ENCODE data around the gene TCP11L1.
A peak's percentile ranks its signal among the peaks of the same experiment; 100 is the strongest.

TCP11L1 gene, protein sequence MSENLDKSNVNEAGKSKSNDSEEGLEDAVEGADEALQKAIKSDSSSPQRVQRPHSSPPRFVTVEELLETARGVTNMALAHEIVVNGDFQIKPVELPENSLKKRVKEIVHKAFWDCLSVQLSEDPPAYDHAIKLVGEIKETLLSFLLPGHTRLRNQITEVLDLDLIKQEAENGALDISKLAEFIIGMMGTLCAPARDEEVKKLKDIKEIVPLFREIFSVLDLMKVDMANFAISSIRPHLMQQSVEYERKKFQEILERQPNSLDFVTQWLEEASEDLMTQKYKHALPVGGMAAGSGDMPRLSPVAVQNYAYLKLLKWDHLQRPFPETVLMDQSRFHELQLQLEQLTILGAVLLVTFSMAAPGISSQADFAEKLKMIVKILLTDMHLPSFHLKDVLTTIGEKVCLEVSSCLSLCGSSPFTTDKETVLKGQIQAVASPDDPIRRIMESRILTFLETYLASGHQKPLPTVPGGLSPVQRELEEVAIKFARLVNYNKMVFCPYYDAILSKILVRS

DNA sequence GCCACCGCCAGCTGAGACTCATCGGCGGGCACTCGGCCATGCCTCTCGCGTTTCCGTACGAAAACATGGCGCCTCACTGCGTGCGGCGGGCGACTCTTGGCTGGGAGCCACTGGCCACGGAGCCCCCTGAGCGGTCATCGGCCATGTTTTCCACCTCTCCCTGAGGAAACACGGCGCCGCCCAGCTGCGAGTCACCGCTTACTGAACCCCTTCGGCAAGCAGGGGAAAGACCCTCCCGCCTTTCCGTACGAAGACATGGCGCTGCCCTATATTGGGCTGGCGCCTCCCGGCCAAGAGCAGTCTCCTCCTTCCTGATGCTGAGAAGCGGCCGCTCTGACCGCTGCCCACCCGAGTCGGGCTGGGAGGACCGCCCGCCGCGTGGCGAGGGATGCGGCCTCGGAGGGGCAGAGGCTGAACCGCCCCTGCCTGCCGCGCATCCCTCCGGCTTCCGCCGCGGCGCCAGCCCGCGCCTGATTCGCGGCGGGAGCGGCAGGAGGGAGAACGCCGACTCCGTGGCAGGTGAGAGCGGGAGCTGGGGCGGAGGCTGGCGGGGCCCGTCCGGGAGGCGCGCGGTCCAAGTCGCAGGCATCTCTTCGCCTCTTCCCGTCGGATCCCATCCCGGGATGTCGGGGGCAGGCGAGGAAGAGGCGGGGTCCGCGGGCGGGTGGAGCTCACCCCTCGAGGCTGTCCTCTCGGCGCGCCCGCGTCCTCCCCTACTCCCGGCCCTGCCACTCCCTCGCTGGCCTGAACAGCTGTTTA is at the start of gene TCP11L1:
TSS of gene TCP11L1 (plus strand) at position 299 of the 759 bp plus-strand sequence. CDS start 4,202 bp downstream, outside the sequence.
- DNase-seq (ENCODE audit: low read depth in 3 of 3, low spot score in 1 of 3): peak; percentile 35 to 66 (median 63)

GRCh38 chr11:32990481-32990880 is 48.9 kb upstream of the TCP11L1 start:
- DNase-seq (ENCODE audit: low read depth in 3 of 3, low spot score in 1 of 3): no peak

DNA sequence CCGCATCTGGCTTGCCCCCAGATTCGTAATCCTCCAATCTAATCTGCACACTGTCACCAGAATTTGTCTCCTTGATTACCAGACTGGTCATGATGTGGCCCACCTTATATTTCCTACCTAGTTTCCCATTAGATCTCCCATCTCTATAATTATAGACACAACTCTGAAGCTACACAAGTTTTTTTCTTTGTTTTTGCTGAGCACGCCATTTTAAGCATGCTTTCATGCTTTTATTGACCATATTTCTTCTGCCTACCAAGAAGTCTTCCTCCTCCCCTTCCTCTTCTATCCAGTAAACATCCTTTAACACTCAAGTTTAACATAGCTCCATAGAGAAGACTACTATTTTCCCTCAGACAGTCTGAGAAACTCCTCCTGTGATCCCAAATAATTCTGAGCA is 47.9 kb upstream of the TCP11L1 start:
- no peak for DNase-seq (ENCODE audit: low read depth in 3 of 3, low spot score in 1 of 3)

- no peak for DNase-seq (ENCODE audit: low read depth in 3 of 3, low spot score in 1 of 3)
Measured at GRCh38 chr11:32991898-32992297, 47.5 kb upstream of the TCP11L1 start.

DNA sequence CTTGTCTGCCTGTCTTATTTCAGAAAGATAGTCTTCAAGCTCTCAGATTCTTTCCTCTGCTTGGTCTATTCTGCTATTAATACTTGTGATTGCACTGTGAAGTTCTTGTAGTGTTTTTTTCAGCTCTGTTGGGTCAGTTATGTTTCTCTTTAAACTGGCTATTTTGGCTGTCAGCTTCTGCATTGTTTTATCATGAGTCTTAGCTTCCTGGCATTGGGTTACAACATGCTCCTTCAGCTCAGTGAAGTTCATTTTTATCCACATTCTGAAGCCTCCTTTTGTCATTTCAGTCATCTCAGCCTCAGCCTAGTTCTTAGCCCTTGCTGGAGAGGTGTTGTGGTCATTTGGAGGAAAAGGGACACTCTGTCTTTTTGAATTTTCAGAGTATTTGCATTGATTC is 39.2 kb upstream of the TCP11L1 start:
- no peak for DNase-seq (ENCODE audit: low read depth in 3 of 3, low spot score in 1 of 3)

- DNase-seq (ENCODE audit: low read depth in 3 of 3, low spot score in 1 of 3): no peak
Measured at GRCh38 chr11:33001281-33001680, 38.1 kb upstream of the TCP11L1 start.

DNA sequence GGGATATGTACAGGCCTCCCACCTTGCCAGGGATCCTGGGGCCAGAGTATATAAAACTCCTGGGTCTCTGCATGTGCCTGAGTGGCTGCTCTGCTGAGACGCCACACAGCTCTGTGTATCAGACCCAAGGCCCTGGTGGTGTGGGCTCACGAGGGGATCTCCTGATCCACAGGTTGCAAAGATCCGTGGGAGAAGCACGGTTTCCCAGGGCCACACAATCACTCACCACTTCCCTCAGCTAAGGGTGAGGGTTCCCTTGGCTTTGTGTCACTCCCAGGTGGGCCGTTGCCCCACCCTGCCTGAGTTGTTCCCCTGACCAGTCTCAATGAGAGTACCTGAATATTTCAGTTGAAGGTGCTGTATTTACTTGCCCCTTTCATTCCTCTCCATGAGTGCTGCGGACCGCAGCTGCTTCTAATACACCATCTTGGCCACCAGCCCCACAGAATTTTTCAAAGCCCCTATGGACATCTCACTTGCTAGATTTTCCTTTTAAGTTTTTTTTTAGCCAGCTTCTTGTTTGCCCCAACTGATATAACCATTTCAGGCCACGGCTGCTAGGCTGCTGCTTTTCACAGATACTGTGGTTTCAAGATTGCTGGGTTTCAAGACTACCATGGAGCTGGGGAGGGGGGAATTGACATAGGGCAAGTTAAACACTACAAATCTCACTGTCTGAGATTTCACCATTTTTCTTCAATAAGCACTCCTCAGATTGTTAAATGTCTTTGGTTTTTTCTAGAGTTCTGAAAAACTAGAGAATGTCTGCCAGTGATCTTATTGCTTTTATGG is 37.4 kb upstream of the TCP11L1 start:
- DNase-seq (ENCODE audit: low read depth in 3 of 3, low spot score in 1 of 3): no peak

DNA sequence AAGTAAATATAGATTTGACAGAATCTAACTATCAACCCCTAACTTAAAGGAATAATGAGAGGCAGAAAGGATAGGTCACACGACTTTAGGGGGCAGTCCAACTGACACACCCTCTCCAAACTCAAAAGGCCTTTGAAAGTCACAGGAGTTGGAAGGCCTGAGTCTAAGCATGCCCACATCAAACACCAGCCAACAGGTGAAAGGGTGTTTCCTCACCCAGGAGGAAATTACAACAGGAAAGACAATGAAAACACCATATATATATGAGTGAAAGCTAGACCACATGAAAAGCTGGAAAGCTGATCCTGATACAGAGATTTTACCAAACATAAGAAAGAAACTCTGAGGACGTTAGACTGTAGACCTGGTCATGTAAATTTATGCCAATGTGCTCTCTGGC is 34.2 kb upstream of the TCP11L1 start:
- no peak for DNase-seq (ENCODE audit: low read depth in 3 of 3, low spot score in 1 of 3)

DNA sequence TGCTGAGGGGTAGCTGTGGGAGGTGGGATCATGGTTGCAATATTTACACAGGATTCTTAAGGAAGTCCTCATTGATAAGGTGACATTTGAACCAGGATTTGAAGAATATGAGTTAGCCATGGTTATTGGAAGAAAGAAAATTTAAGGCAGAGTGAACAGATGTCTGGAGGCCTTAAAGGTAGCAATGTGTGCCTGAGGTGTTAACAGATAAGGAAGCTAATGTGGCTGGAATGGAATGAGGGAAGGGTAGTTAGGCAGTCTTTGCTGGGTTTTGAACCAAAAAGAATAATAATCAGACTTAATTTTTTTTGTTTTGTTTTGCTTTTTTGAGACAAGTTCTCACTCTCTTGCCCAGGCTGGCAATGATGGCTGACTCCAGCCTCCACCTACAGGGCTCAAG is 33.4 kb upstream of the TCP11L1 start:
- DNase-seq (ENCODE audit: low read depth in 3 of 3, low spot score in 1 of 3): no peak

- no peak for DNase-seq (ENCODE audit: low read depth in 3 of 3, low spot score in 1 of 3)
Measured at GRCh38 chr11:33013755-33014154, 25.6 kb upstream of the TCP11L1 start.

- peak in 2 of 3 donors; percentile 54 to 76 for DNase-seq (ENCODE audit: low read depth in 3 of 3, low spot score in 1 of 3)
Measured at GRCh38 chr11:33015621-33016551, 23.5 kb upstream of the TCP11L1 start, which contains the start of gene DEPDC7. Gene DEPDC7, plus strand, starts transcription at chr11:33015878. Its CDS starts 78 bp downstream, at chr11:33015956.

DNA sequence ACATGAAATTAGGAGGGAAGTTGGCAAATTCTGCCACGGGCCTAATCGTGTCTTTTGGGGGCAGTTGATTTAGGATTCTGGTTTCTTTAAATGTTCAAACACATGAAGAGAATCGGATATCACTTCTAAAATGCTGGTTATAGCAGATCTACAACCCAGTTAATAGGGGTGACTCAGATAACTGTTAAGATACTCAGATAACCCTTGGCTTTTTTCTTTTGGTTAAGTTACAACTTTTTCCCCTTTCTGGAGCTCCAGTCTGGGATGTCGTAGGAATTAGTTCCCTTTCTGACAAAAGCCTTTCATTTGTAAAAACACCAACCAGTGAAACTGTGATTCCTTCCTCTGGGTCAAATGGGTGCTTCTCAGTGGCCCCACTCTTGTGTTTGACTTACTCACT is 22.7 kb upstream of the TCP11L1 start:
- no peak for DNase-seq (ENCODE audit: low read depth in 3 of 3, low spot score in 1 of 3)

- no peak for DNase-seq (ENCODE audit: low read depth in 3 of 3, low spot score in 1 of 3)
Measured at GRCh38 chr11:33017478-33017877, 21.9 kb upstream of the TCP11L1 start.

GRCh38 chr11:33017965-33018364 is 21.4 kb upstream of the TCP11L1 start:
- DNase-seq (ENCODE audit: low read depth in 3 of 3, low spot score in 1 of 3): no peak

GRCh38 chr11:33018840-33019239 is 20.5 kb upstream of the TCP11L1 start:
- no peak for DNase-seq (ENCODE audit: low read depth in 3 of 3, low spot score in 1 of 3)

DNA sequence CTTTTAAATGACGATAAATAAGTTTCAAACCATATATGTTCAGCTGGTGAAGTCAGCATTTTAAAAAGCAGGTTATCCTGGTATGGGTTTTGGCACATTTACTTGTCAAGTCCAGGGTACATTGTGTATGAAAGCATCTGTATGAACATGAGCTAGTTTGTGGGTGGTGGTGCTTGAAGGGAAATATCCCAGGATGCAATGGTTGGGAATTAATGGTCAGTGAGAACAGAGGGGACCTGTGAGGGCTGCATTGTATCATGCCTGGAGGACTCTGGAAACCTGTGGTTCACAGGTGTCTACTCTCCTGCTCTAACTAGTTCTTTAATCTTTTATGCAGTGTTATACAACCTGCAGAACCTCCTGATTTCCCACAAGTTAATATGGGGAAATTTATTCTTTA is 17.9 kb upstream of the TCP11L1 start:
- no peak for DNase-seq (ENCODE audit: low read depth in 3 of 3, low spot score in 1 of 3)

- no peak for DNase-seq (ENCODE audit: low read depth in 3 of 3, low spot score in 1 of 3)
Measured at GRCh38 chr11:33021937-33022336, 17.4 kb upstream of the TCP11L1 start.

GRCh38 chr11:33025339-33025722 is 14.0 kb upstream of the TCP11L1 start:
- no peak for DNase-seq (ENCODE audit: low read depth in 3 of 3, low spot score in 1 of 3)

DNA sequence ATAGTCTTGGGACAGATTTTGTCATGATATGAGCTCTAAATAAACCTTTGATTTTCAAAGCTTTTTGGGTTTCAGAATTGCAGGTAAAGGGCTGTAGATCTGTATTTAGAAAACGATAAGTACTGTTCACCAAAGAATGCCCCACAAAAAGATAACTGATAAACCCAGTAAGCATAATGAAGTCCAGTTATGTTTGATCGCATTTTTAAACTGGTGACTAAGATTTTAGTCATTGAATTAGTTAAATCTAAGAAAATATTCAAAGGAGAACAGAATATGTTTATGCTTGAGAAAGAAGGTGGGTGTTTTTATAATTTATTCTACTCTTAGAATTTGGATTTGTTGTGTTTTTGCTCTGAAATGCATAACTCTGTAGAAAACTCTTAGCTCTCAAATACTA is 12.1 kb upstream of the TCP11L1 start:
- DNase-seq (ENCODE audit: low read depth in 3 of 3, low spot score in 1 of 3): no peak

GRCh38 chr11:33027846-33028536 is 11.4 kb upstream of the TCP11L1 start:
- DNase-seq (ENCODE audit: low read depth in 3 of 3, low spot score in 1 of 3): no peak

All from stimulated activated CD4-positive, alpha-beta T cell treated with anti-CD3 and anti-CD28 coated beads, TNF-alpha, amount 100 ng/mL, for 1 hour (primary cell).